ENCODE data around the gene RFT1.
A peak's percentile ranks its signal among the peaks of the same experiment; 100 is the strongest.

RFT1 gene

GRCh38 chr3:53132347-53132746, 2.1 kb upstream of the RFT1 start:
- Histone ChIP-seq H3K4me1 (peaks cover 0 to 21% (median 11%) of the 10 kb centered on the region in 4 donors), H3K27me3 (no peaks in the 10 kb centered on the region), H3K9me3 (no peaks in the 10 kb centered on the region), H3K36me3 (no peaks in the 10 kb centered on the region), H3K4me3 (no peak overlapping the region), H3K27ac (no peak overlapping the region)
- DNase-seq = no peak
- no peak for TF ChIP-seq CTCF (IDR thresholded peaks at IDR 0.05)
- intact Hi-C loops (cut with DNase I; ENCODE audit: low total_unique reads) = no loop called here

- peaks cover 0 to 21% (median 11%) of the 10 kb centered on the region in 4 donors for H3K4me1 ChIP-seq
- no peak for TF ChIP-seq CTCF (IDR thresholded peaks at IDR 0.05)
- H3K9me3 ChIP-seq = no peaks in the 10 kb centered on the region
- DNase-seq = peak in 1 of 2 donors; percentile 25
- H3K27ac ChIP-seq = peak overlapping the region; percentile 83 to 92
- peak overlapping the region in 1 of 2 donors; percentile 89 for H3K4me3 ChIP-seq
- no peaks in the 10 kb centered on the region for H3K27me3 ChIP-seq
- intact Hi-C loops (cut with DNase I; ENCODE audit: low total_unique reads) = no loop called here
- H3K36me3 ChIP-seq = peaks cover 0 to 2% (median 0%) of the 10 kb centered on the region in 3 donors
Measured at GRCh38 chr3:53131096-53131495, 861 bp upstream of the RFT1 start.

DNA sequence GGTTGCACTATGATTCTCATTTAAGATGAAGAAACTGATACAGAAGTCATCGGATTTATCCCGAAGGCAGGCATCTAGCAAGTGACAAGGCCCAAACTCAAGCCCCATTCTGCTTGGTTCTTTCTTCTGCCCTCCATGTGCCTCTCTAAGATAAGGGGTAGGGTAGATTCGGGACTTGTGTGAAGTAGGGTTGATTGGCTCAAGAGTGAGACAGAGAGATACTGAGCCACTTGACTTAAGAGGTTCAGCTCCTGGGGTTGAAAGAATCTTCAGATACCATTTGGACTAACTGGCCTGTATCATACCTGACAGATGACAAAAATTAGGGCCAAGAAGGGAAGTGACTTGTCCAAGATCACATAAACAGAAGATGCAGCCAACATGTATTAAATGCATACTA, 891 bp downstream of the RFT1 start:
- TF ChIP-seq CTCF (IDR thresholded peaks at IDR 0.05) = no peak
- peaks cover 13 to 19% (median 14%) of the 10 kb centered on the region in 3 donors for H3K36me3 ChIP-seq
- H3K27me3 ChIP-seq = no peaks in the 10 kb centered on the region
- H3K4me3 ChIP-seq = peak overlapping the region; percentile 89 to 93
- H3K9me3 ChIP-seq = no peaks in the 10 kb centered on the region
- peaks cover 0 to 16% (median 11%) of the 10 kb centered on the region in 4 donors for H3K4me1 ChIP-seq
- H3K27ac ChIP-seq = peak overlapping the region in 1 of 2 donors; percentile 92
- DNase-seq = no peak
- intact Hi-C loops (cut with DNase I; ENCODE audit: low total_unique reads) = no loop called here

GRCh38 chr3:53126601-53127000, 3.6 kb downstream of the RFT1 start:
- peaks cover 41 to 47% (median 42%) of the 10 kb centered on the region in 3 donors for H3K36me3 ChIP-seq
- no peak for DNase-seq
- intact Hi-C loops (cut with DNase I; ENCODE audit: low total_unique reads) = no loop called here

GRCh38 chr3:53123953-53124352, 6.3 kb downstream of the RFT1 start:
- Histone ChIP-seq H3K4me3 (no peak overlapping the region), H3K36me3 (peaks cover 67 to 73% (median 67%) of the 10 kb centered on the region in 3 donors), H3K9me3 (no peaks in the 10 kb centered on the region), H3K4me1 (peaks cover 0 to under 1% (median 0%) of the 10 kb centered on the region in 4 donors), H3K27ac (no peak overlapping the region), H3K27me3 (no peaks in the 10 kb centered on the region)
- intact Hi-C loops (cut with DNase I; ENCODE audit: low total_unique reads) = no loop called here
- DNase-seq = no peak
- TF ChIP-seq CTCF (IDR thresholded peaks at IDR 0.05) = no peak

More at GRCh38 chr3:53126601-53127000, 3.6 kb downstream of the RFT1 start:
- H3K4me3 ChIP-seq = no peak overlapping the region
- no peak for TF ChIP-seq CTCF (IDR thresholded peaks at IDR 0.05)
- H3K9me3 ChIP-seq = no peaks in the 10 kb centered on the region
- H3K27ac ChIP-seq = no peak overlapping the region
- H3K27me3 ChIP-seq = no peaks in the 10 kb centered on the region
- H3K4me1 ChIP-seq = peaks cover 0 to 16% (median 11%) of the 10 kb centered on the region in 4 donors

DNA sequence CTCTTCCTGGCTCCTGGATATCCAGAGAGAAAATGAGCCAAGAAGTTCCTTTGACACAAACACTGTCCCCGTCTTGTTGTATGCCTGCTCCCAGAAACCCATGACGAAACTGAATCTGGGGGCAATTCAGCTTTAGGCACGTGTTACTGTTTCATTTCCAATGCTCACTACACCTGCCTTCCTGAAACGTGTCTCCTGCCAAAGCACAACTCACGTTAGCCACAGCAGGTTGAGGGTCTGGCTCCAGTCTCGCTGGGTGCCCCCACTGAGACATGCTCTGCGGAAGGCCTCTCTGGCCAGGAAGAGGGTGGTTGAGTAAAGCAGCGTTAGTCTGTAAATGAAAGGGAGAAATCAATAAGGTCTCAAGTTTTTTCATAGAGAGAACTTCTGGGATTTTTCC, 6.7 kb downstream of the RFT1 start:
- no peak overlapping the region for H3K4me3 ChIP-seq
- H3K27ac ChIP-seq = no peak overlapping the region
- intact Hi-C loops (cut with DNase I; ENCODE audit: low total_unique reads) = no loop called here
- no peak for TF ChIP-seq CTCF (IDR thresholded peaks at IDR 0.05)
- DNase-seq = no peak
- H3K9me3 ChIP-seq = no peaks in the 10 kb centered on the region
- H3K4me1 ChIP-seq = no peaks in the 10 kb centered on the region
- no peaks in the 10 kb centered on the region for H3K27me3 ChIP-seq
- peaks cover 71 to 78% (median 72%) of the 10 kb centered on the region in 3 donors for H3K36me3 ChIP-seq
